T-cell (primary cell): ENCODE results near the gene SHC3. TPM values are rescaled to one million over a fixed set of nuclear protein-coding genes. Genes with fewer than 3 reads are reported as not detected.

ENCODE experiments used
- ATAC-seq, 4 experiments: fragments of 200-7000 bp in 3 of 4; fragments of 150-1000 bp in 1 of 4; cut with Tn5 transposase; replicated peaks in 1 of 4; 1 replicate in 3 of 4; 2 replicates in 1 of 4; pipeline ENCODE4 v1.10.0; 2021; ENCODE audit warnings: moderate library complexity in 3 of 4, mild to moderate bottlenecking in 2 of 4, moderate number of reproducible peaks in 1 of 4
- CTCF ChIA-PET, 2 donors: fragments of 300-600 bp; sonication (Branson Sonifier 250); formaldehyde crosslinking; loops; one replicate each; lab custom pipeline; 2022; ENCODE audit warnings: antibody characterized with exemption in 2 of 2; lab: Charles Lee
- POLR2A ChIA-PET, 2 donors: fragments of 300-600 bp; sonication (Branson Sonifier 250); formaldehyde crosslinking; loops; one replicate each; lab custom pipeline; 2022; ENCODE audit warnings: antibody characterized with exemption in 2 of 2; lab: Charles Lee
- DNase-seq, 35 experiments: peaks; one replicate each; pipeline versions ENCODE4 v3.0.0 to v3.0.0-alpha.2; 2013 to 2023
- H3K27ac ChIP-seq: one replicate; pipeline ENCODE4 v1.5.1; 2013; ENCODE audit warnings: low read length
- H3K27me3 ChIP-seq, 2 experiments: replicated peaks in 1 of 2; 1 replicate in 1 of 2; 2 replicates in 1 of 2; pipeline versions ENCODE4 v1.6.1 to v1.7.0; 2013; ENCODE audit warnings: low read length in 1 of 2, mixed read lengths in 1 of 2; ENCODE audit not compliant: control insufficient read depth in 2 of 2, insufficient read depth in 2 of 2; ENCODE audit errors: extremely low read depth in 1 of 2
- H3K36me3 ChIP-seq, 2 donors: 1 replicate in 1 of 2; 2 replicates in 1 of 2; pipeline versions ENCODE4 v1.6.1 to v1.7.0; 2013; ENCODE audit warnings: low read length in 1 of 2; ENCODE audit not compliant: control insufficient read depth in 2 of 2, insufficient read depth in 1 of 2; ENCODE audit errors: extremely low read depth in 1 of 2
- H3K4me1 ChIP-seq, 2 experiments: 1 replicate in 1 of 2; 2 replicates in 1 of 2; pipeline versions ENCODE4 v1.6.1 to v1.7.0; 2013; ENCODE audit warnings: low read length in 2 of 2, mixed read lengths in 1 of 2; ENCODE audit not compliant: insufficient read depth in 2 of 2, control insufficient read depth in 1 of 2; ENCODE audit errors: extremely low read depth in 1 of 2
- H3K4me3 ChIP-seq, 2 donors: 1 replicate in 1 of 2; 2 replicates in 1 of 2; pipeline versions ENCODE4 v1.5.1 to v1.7.0; 2013; ENCODE audit warnings: mild to moderate bottlenecking in 2 of 2, low read length in 1 of 2, moderate library complexity in 1 of 2; ENCODE audit not compliant: control insufficient read depth in 1 of 2; ENCODE audit errors: extremely low read depth in 1 of 2
- H3K9me3 ChIP-seq: 2 replicates; pipeline ENCODE4 v1.7.0; 2013
- H3K27ac Mint-ChIP-seq, 2 donors: one replicate each; pipeline ENCODE4 v1.8.0; 2020 to 2021; ENCODE audit warnings: mild to moderate bottlenecking in 2 of 2, mixed read lengths in 2 of 2
- H3K27me3 Mint-ChIP-seq, 2 donors: one replicate each; pipeline ENCODE4 v1.8.0; 2021 to 2022; ENCODE audit warnings: mixed read lengths in 2 of 2
- H3K36me3 Mint-ChIP-seq: one replicate; pipeline ENCODE4 v1.8.0; 2021; ENCODE audit warnings: mixed read lengths
- H3K4me1 Mint-ChIP-seq, 3 donors: one replicate each; pipeline ENCODE4 v1.8.0; 2020 to 2022; ENCODE audit warnings: mixed read lengths in 3 of 3, mild to moderate bottlenecking in 1 of 3
- H3K4me3 Mint-ChIP-seq, 3 donors: one replicate each; pipeline ENCODE4 v1.8.0; 2020 to 2022; ENCODE audit warnings: mild to moderate bottlenecking in 3 of 3, mixed read lengths in 3 of 3, moderate library complexity in 3 of 3
- H3K9me3 Mint-ChIP-seq, 3 donors: one replicate each; pipeline ENCODE4 v1.8.0; 2020 to 2022; ENCODE audit warnings: mixed read lengths in 3 of 3
- WGBS: methylation state at CpG from one replicate; pipeline ENCODE4 v1.1.5; 2013; ENCODE audit warnings: missing lambda C conversion rate; ENCODE audit not compliant: insufficient coverage; 5-methylcytosine and 5-hydroxymethylcytosine counted together
- total RNA-seq, 35 experiments: library from RNA in 6 of 35; stranded (reverse) in 6 of 35; fragments of 120-200 nt in 1 of 35; gene quantifications; one replicate each; pipeline versions ENCODE4 v1.2.1 to v1.2.4 and lab custom pipeline; 2013 to 2026

Gene SHC3
- total RNA-seq, 5 donors from 2014 or later (not counting 1 experiment from before 2014, with no cell fraction given) = 0.16 to 0.19 (median 0.18) TPM; not detected in 2

- no peaks in the 10 kb centered on the region for H3K4me1 Mint-ChIP-seq
- H3K4me3 ChIP-seq = no peak overlapping the region
- DNase-seq (no peak), ATAC-seq (no peak)
- H3K4me3 Mint-ChIP-seq = no peak overlapping the region
- no peaks in the 10 kb centered on the region for H3K9me3 Mint-ChIP-seq
- H3K27ac Mint-ChIP-seq = no peak overlapping the region
- POLR2A ChIA-PET = no interaction called here
- CTCF ChIA-PET = no interaction called here
- H3K9me3 ChIP-seq = no peaks in the 10 kb centered on the region
- WGBS = no CpG with 5 or more reads among the region's 6 CpGs
- H3K4me1 ChIP-seq = no peaks in the 10 kb centered on the region
- H3K27me3 Mint-ChIP-seq = peaks cover 0 to 7% of the 10 kb centered on the region in 2 donors
- H3K27ac ChIP-seq = no peak overlapping the region
- H3K36me3 Mint-ChIP-seq = no peaks in the 10 kb centered on the region
- peaks cover 0 to 4% of the 10 kb centered on the region in 2 experiments for H3K27me3 ChIP-seq
- H3K36me3 ChIP-seq = no peaks in the 10 kb centered on the region
Observed at GRCh38 chr9:89065921-89066320, 112.7 kb downstream of the SHC3 start.

- H3K4me3 ChIP-seq = no peak overlapping the region
- H3K9me3 Mint-ChIP-seq = peaks cover 0 to 2% (median 0%) of the 10 kb centered on the region in 3 donors
- no peak overlapping the region for H3K27ac Mint-ChIP-seq
- WGBS = 100% methylated on average over 3 of the region's 5 CpGs
- no peaks in the 10 kb centered on the region for H3K36me3 ChIP-seq
- H3K9me3 ChIP-seq = no peaks in the 10 kb centered on the region
- H3K4me1 Mint-ChIP-seq = no peaks in the 10 kb centered on the region
- ChIA-PET POLR2A (no interaction called here), CTCF (no interaction called here)
- H3K27me3 ChIP-seq = peaks cover 0 to 10% of the 10 kb centered on the region in 2 experiments
- H3K4me3 Mint-ChIP-seq = no peak overlapping the region
- no peaks in the 10 kb centered on the region for H3K4me1 ChIP-seq
- no peak overlapping the region for H3K27ac ChIP-seq
- DNase-seq (no peak), ATAC-seq (no peak)
- H3K36me3 Mint-ChIP-seq = no peaks in the 10 kb centered on the region
- peaks cover 0 to 3% of the 10 kb centered on the region in 2 donors for H3K27me3 Mint-ChIP-seq
Observed at GRCh38 chr9:89060790-89061189, 117.8 kb downstream of the SHC3 start.

- H3K27me3 Mint-ChIP-seq = peaks cover 6 to 9% of the 10 kb centered on the region in 2 donors
Observed at GRCh38 chr9:89059925-89060506, 118.6 kb downstream of the SHC3 start.

GRCh38 chr9:89058906-89059305 is 119.7 kb downstream of the SHC3 start:
- no peak for DNase-seq
- Histone ChIP-seq H3K4me3 (no peak overlapping the region), H3K27ac (no peak overlapping the region), H3K27me3 (peaks cover 0 to 16% of the 10 kb centered on the region in 2 experiments), H3K4me1 (no peaks in the 10 kb centered on the region), H3K9me3 (no peaks in the 10 kb centered on the region), H3K36me3 (no peaks in the 10 kb centered on the region)
- Mint-ChIP-seq H3K4me3 (no peak overlapping the region), H3K36me3 (no peaks in the 10 kb centered on the region), H3K27me3 (peaks cover 9 to 11% of the 10 kb centered on the region in 2 donors), H3K4me1 (no peaks in the 10 kb centered on the region), H3K9me3 (peaks cover 0 to 2% (median 0%) of the 10 kb centered on the region in 3 donors), H3K27ac (no peak overlapping the region)
- ChIA-PET POLR2A (no interaction called here), CTCF (no interaction called here)
- ATAC-seq = no peak
- 72% methylated on average over 12 of the region's 12 CpGs for WGBS

More at GRCh38 chr9:89059925-89060506, 118.6 kb downstream of the SHC3 start:
- H3K4me3 ChIP-seq = no peak overlapping the region
- H3K27me3 ChIP-seq = peaks cover 0 to 13% of the 10 kb centered on the region in 2 experiments
- ATAC-seq (no peak), DNase-seq (no peak)
- WGBS = 63% methylated on average over 14 of the region's 15 CpGs
- no peaks in the 10 kb centered on the region for H3K4me1 ChIP-seq
- ChIA-PET CTCF (no interaction called here), POLR2A (no interaction called here)
- no peaks in the 10 kb centered on the region for H3K36me3 ChIP-seq
- H3K27ac Mint-ChIP-seq = no peak overlapping the region
- H3K27ac ChIP-seq = no peak overlapping the region
- no peak overlapping the region for H3K4me3 Mint-ChIP-seq
- H3K4me1 Mint-ChIP-seq = no peaks in the 10 kb centered on the region
- H3K9me3 ChIP-seq = no peaks in the 10 kb centered on the region
- H3K9me3 Mint-ChIP-seq = peaks cover 0 to 2% (median 0%) of the 10 kb centered on the region in 3 donors
- no peaks in the 10 kb centered on the region for H3K36me3 Mint-ChIP-seq

- peaks cover 0 to 13% of the 10 kb centered on the region in 2 experiments for H3K27me3 ChIP-seq
- H3K36me3 Mint-ChIP-seq = no peaks in the 10 kb centered on the region
- no peak overlapping the region for H3K4me3 Mint-ChIP-seq
- ChIA-PET POLR2A (no interaction called here), CTCF (no interaction called here)
- H3K27ac ChIP-seq = no peak overlapping the region
- WGBS = 90% methylated on average over 6 of the region's 8 CpGs
- no peaks in the 10 kb centered on the region for H3K36me3 ChIP-seq
- no peak for ATAC-seq
- peaks cover 11 to 12% of the 10 kb centered on the region in 2 donors for H3K27me3 Mint-ChIP-seq
- H3K27ac Mint-ChIP-seq = no peak overlapping the region
- DNase-seq = no peak
- H3K9me3 Mint-ChIP-seq = peaks cover 0 to 2% (median 0%) of the 10 kb centered on the region in 3 donors
- no peaks in the 10 kb centered on the region for H3K4me1 ChIP-seq
- H3K4me1 Mint-ChIP-seq = no peaks in the 10 kb centered on the region
- H3K4me3 ChIP-seq = no peak overlapping the region
- no peaks in the 10 kb centered on the region for H3K9me3 ChIP-seq
Observed at GRCh38 chr9:89054865-89055495, 123.6 kb downstream of the SHC3 start.

- peaks cover 0 to 2% (median 0%) of the 10 kb centered on the region in 3 donors for H3K9me3 Mint-ChIP-seq
- no peaks in the 10 kb centered on the region for H3K9me3 ChIP-seq
- H3K27me3 ChIP-seq = peaks cover 0 to 16% of the 10 kb centered on the region in 2 experiments
- H3K4me1 Mint-ChIP-seq = no peaks in the 10 kb centered on the region
- ChIA-PET CTCF (no interaction called here), POLR2A (no interaction called here)
- H3K36me3 Mint-ChIP-seq = no peaks in the 10 kb centered on the region
- 83% methylated on average over 5 of the region's 5 CpGs for WGBS
- ATAC-seq = no peak
- H3K27ac Mint-ChIP-seq = no peak overlapping the region
- no peak overlapping the region for H3K4me3 Mint-ChIP-seq
- no peaks in the 10 kb centered on the region for H3K36me3 ChIP-seq
- no peak overlapping the region for H3K4me3 ChIP-seq
- H3K27me3 Mint-ChIP-seq = peaks cover 11 to 15% of the 10 kb centered on the region in 2 donors
- no peak overlapping the region for H3K27ac ChIP-seq
- H3K4me1 ChIP-seq = no peaks in the 10 kb centered on the region
- DNase-seq = no peak
Observed at GRCh38 chr9:89053301-89053700, 125.3 kb downstream of the SHC3 start.
